ENCODE results near the gene DNAAF6.

The DNAAF6 gene

DNA sequence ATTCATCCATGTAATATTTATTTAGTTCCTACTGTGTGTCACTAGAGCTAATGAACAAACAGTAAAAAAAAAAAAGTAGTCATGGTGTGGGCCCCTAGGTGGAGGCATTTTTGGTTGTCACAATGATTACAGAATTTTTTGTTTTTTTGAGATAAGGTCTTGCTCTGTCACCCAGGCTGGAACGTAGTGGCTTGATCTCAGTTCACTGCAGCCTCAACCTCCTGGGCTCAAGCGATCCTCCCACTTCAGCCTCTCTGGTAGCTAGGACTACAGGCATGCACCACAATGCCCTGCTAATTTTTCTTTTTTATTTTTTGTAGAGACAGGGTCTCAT lies 22.0 kb downstream of the DNAAF6 start:
- Histone ChIP-seq H2AFZ (ENCODE audit: low read depth, low read length) (no peak overlapping the region), H3K23ac (ENCODE audit: low read length in 2 of 2) (no peak overlapping the region), H3K4me2 (ENCODE audit: low read length, poor library complexity, severe bottlenecking) (no peak overlapping the region), H3K14ac (ENCODE audit: low read length in 2 of 2) (no peak overlapping the region), H3K4me3 (ENCODE audit: insufficient read depth in 1 of 2, low read depth in 1 of 2, low read length in 2 of 2) (no peak overlapping the region), H3K9ac (ENCODE audit: low read length) (no peak overlapping the region), H3K9me3 (ENCODE audit: control insufficient read depth, low read length) (no peaks in the 10 kb centered on the region), H2BK15ac (ENCODE audit: low read depth, poor library complexity, severe bottlenecking) (no peak overlapping the region), H3K27me3 (ENCODE audit: control insufficient read depth in 1 of 2, insufficient read depth in 1 of 2, low read length in 2 of 2) (peaks cover 0 to 3% of the 10 kb centered on the region in 2 experiments), H2BK12ac (ENCODE audit: low read length in 2 of 2) (no peak overlapping the region), H3K4ac (ENCODE audit: low read depth in 1 of 2, low read length in 2 of 2) (no peak overlapping the region), H2BK120ac (ENCODE audit: low read depth, low read length) (no peak overlapping the region), H3K4me1 (ENCODE audit: control insufficient read depth, insufficient read depth, low read depth, low read length) (no peaks in the 10 kb centered on the region), H2BK5ac (ENCODE audit: low read depth, low read length, poor library complexity, severe bottlenecking) (no peak overlapping the region), H4K8ac (ENCODE audit: low read length) (no peak overlapping the region), H2AK5ac (ENCODE audit: low read length, severe bottlenecking) (no peak overlapping the region), H3K18ac (ENCODE audit: low read depth in 1 of 2, low read length in 2 of 2) (no peak overlapping the region), H3K36me3 (ENCODE audit: control insufficient read depth in 1 of 2, insufficient read depth in 2 of 2, low read depth in 1 of 2, low read length in 2 of 2) (no peaks in the 10 kb centered on the region), H4K91ac (ENCODE audit: low read length) (no peak overlapping the region), H3K27ac (ENCODE audit: low read length, poor library complexity, severe bottlenecking) (no peak overlapping the region), H3K79me1 (replicated peaks; ENCODE audit: low read length, poor library complexity, severe bottlenecking) (no peaks in the 10 kb centered on the region)
- no peak for DNase-seq
- no CpG with 5 or more reads among the region's 2 CpGs for WGBS

- Histone ChIP-seq H2BK120ac (ENCODE audit: low read depth, low read length) (no peak overlapping the region), H2AFZ (ENCODE audit: low read depth, low read length) (peak overlapping the region; percentile 27), H3K23ac (ENCODE audit: low read length in 2 of 2) (no peak overlapping the region), H4K91ac (ENCODE audit: low read length) (no peak overlapping the region), H3K79me1 (replicated peaks; ENCODE audit: low read length, poor library complexity, severe bottlenecking) (no peaks in the 10 kb centered on the region), H3K9ac (ENCODE audit: low read length) (no peak overlapping the region), H2BK5ac (ENCODE audit: low read depth, low read length, poor library complexity, severe bottlenecking) (no peak overlapping the region), H3K14ac (ENCODE audit: low read length in 2 of 2) (no peak overlapping the region), H3K27me3 (ENCODE audit: control insufficient read depth in 1 of 2, insufficient read depth in 1 of 2, low read length in 2 of 2) (peaks cover 12 to 26% of the 10 kb centered on the region in 2 experiments), H3K4me1 (ENCODE audit: control insufficient read depth, insufficient read depth, low read depth, low read length) (no peaks in the 10 kb centered on the region), H3K4ac (ENCODE audit: low read depth in 1 of 2, low read length in 2 of 2) (no peak overlapping the region), H3K18ac (ENCODE audit: low read depth in 1 of 2, low read length in 2 of 2) (no peak overlapping the region), H2BK12ac (ENCODE audit: low read length in 2 of 2) (no peak overlapping the region), H2AK5ac (ENCODE audit: low read length, severe bottlenecking) (no peak overlapping the region), H3K27ac (ENCODE audit: low read length, poor library complexity, severe bottlenecking) (no peak overlapping the region), H3K36me3 (ENCODE audit: control insufficient read depth in 1 of 2, insufficient read depth in 2 of 2, low read depth in 1 of 2, low read length in 2 of 2) (no peaks in the 10 kb centered on the region), H3K9me3 (ENCODE audit: control insufficient read depth, low read length) (no peaks in the 10 kb centered on the region), H2BK15ac (ENCODE audit: low read depth, poor library complexity, severe bottlenecking) (no peak overlapping the region), H4K8ac (ENCODE audit: low read length) (no peak overlapping the region), H3K4me2 (ENCODE audit: low read length, poor library complexity, severe bottlenecking) (no peak overlapping the region), H3K4me3 (ENCODE audit: insufficient read depth in 1 of 2, low read depth in 1 of 2, low read length in 2 of 2) (peak overlapping the region in 1 of 2 experiments; percentile 18)
- DNase-seq, result no peak
- WGBS, result 3% methylated on average over 32 of the region's 41 CpGs
Measured at GRCh38 chrX:107272431-107272921, 66.1 kb downstream of the DNAAF6 start.

GRCh38 chrX:107273795-107274194 lies 67.4 kb downstream of the DNAAF6 start:
- no CpG with 5 or more reads among the region's 3 CpGs for WGBS
- Histone ChIP-seq H3K9me3 (ENCODE audit: control insufficient read depth, low read length) (no peaks in the 10 kb centered on the region), H3K4me3 (ENCODE audit: insufficient read depth in 1 of 2, low read depth in 1 of 2, low read length in 2 of 2) (no peak overlapping the region)

DNA sequence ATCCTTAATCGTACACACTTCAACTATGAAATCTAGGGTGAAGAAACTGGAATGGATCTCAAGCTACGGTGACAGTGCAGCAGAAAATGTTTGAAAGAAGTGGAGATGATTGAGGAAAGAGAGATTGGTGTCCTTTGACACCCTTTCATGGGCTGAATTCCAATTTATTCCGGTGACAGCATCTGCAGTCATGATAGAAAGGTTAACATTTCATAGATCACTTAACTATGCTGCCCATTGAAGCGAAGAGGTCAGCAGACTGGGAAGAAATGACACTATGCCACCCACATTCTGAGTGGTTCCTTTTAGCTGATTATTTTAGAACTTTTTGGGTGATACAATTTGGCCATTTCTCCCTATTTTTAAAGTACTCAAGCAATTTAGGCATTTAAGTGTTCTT lies 82.3 kb downstream of the DNAAF6 start:
- Histone ChIP-seq H4K91ac (ENCODE audit: low read length) (no peak overlapping the region), H4K8ac (ENCODE audit: low read length) (no peak overlapping the region), H3K4me2 (ENCODE audit: low read length, poor library complexity, severe bottlenecking) (no peak overlapping the region), H3K4me3 (ENCODE audit: insufficient read depth in 1 of 2, low read depth in 1 of 2, low read length in 2 of 2) (no peak overlapping the region), H2AK5ac (ENCODE audit: low read length, severe bottlenecking) (no peak overlapping the region), H2BK5ac (ENCODE audit: low read depth, low read length, poor library complexity, severe bottlenecking) (no peak overlapping the region), H3K79me1 (replicated peaks; ENCODE audit: low read length, poor library complexity, severe bottlenecking) (no peaks in the 10 kb centered on the region), H3K9ac (ENCODE audit: low read length) (no peak overlapping the region), H3K23ac (ENCODE audit: low read length in 2 of 2) (no peak overlapping the region), H3K14ac (ENCODE audit: low read length in 2 of 2) (no peak overlapping the region), H3K36me3 (ENCODE audit: control insufficient read depth in 1 of 2, insufficient read depth in 2 of 2, low read depth in 1 of 2, low read length in 2 of 2) (no peaks in the 10 kb centered on the region), H3K4ac (ENCODE audit: low read depth in 1 of 2, low read length in 2 of 2) (no peak overlapping the region), H3K9me3 (ENCODE audit: control insufficient read depth, low read length) (no peaks in the 10 kb centered on the region), H2AFZ (ENCODE audit: low read depth, low read length) (no peak overlapping the region), H3K18ac (ENCODE audit: low read depth in 1 of 2, low read length in 2 of 2) (no peak overlapping the region), H3K27me3 (ENCODE audit: control insufficient read depth in 1 of 2, insufficient read depth in 1 of 2, low read length in 2 of 2) (peaks cover 0 to 45% of the 10 kb centered on the region in 2 experiments), H2BK120ac (ENCODE audit: low read depth, low read length) (no peak overlapping the region), H3K4me1 (ENCODE audit: control insufficient read depth, insufficient read depth, low read depth, low read length) (no peaks in the 10 kb centered on the region), H2BK12ac (ENCODE audit: low read length in 2 of 2) (no peak overlapping the region), H2BK15ac (ENCODE audit: low read depth, poor library complexity, severe bottlenecking) (no peak overlapping the region), H3K27ac (ENCODE audit: low read length, poor library complexity, severe bottlenecking) (no peak overlapping the region)
- WGBS, result 38% methylated on average over 1 of the region's 4 CpGs
- DNase-seq, result no peak

More at GRCh38 chrX:107273795-107274194, 67.4 kb downstream of the DNAAF6 start:
- Histone ChIP-seq H3K4me2 (ENCODE audit: low read length, poor library complexity, severe bottlenecking) (no peak overlapping the region), H4K8ac (ENCODE audit: low read length) (no peak overlapping the region), H3K79me1 (replicated peaks; ENCODE audit: low read length, poor library complexity, severe bottlenecking) (no peaks in the 10 kb centered on the region), H2AFZ (ENCODE audit: low read depth, low read length) (no peak overlapping the region), H3K27me3 (ENCODE audit: control insufficient read depth in 1 of 2, insufficient read depth in 1 of 2, low read length in 2 of 2) (peaks cover 12 to 27% of the 10 kb centered on the region in 2 experiments), H2BK12ac (ENCODE audit: low read length in 2 of 2) (no peak overlapping the region), H4K91ac (ENCODE audit: low read length) (no peak overlapping the region), H3K9ac (ENCODE audit: low read length) (no peak overlapping the region), H2BK15ac (ENCODE audit: low read depth, poor library complexity, severe bottlenecking) (no peak overlapping the region), H3K36me3 (ENCODE audit: control insufficient read depth in 1 of 2, insufficient read depth in 2 of 2, low read depth in 1 of 2, low read length in 2 of 2) (no peaks in the 10 kb centered on the region), H3K27ac (ENCODE audit: low read length, poor library complexity, severe bottlenecking) (no peak overlapping the region), H3K4me1 (ENCODE audit: control insufficient read depth, insufficient read depth, low read depth, low read length) (no peaks in the 10 kb centered on the region), H2AK5ac (ENCODE audit: low read length, severe bottlenecking) (no peak overlapping the region), H2BK120ac (ENCODE audit: low read depth, low read length) (no peak overlapping the region), H3K23ac (ENCODE audit: low read length in 2 of 2) (no peak overlapping the region), H3K14ac (ENCODE audit: low read length in 2 of 2) (no peak overlapping the region), H3K18ac (ENCODE audit: low read depth in 1 of 2, low read length in 2 of 2) (no peak overlapping the region), H2BK5ac (ENCODE audit: low read depth, low read length, poor library complexity, severe bottlenecking) (no peak overlapping the region), H3K4ac (ENCODE audit: low read depth in 1 of 2, low read length in 2 of 2) (no peak overlapping the region)
- no peak for DNase-seq

Measured in mesenchymal stem cell (in vitro differentiated cells and primary cell).